H1 (cell line): ENCODE results near the gene ZNF770.

ENCODE experiments used
- BRCA1 ChIP-seq: IDR thresholded peaks from 2 replicates; pipeline ENCODE4 v1.6.1; 2012; ENCODE audit warnings: low read depth, low read length, improper control_type of control experiment
- CTCF ChIP-seq, 3 experiments: IDR thresholded peaks; 1 replicate in 2 of 3; 2 replicates in 1 of 3; pipeline versions ENCODE4 v1.5.1 to v1.6.1; 2011; ENCODE audit warnings: low read length in 3 of 3, mild to moderate bottlenecking in 3 of 3, inconsistent platforms in 2 of 3, low read depth in 1 of 3, moderate library complexity in 1 of 3; ENCODE audit not compliant: insufficient read depth in 1 of 3; ENCODE audit errors: control extremely low read depth in 1 of 3
- E2F6 ChIP-seq: IDR thresholded peaks from 2 replicates; pipeline ENCODE4 v1.6.1; 2012; ENCODE audit warnings: inconsistent platforms
- EZH2 ChIP-seq: fragments of 200-600 bp; sonication (generic); IDR thresholded peaks from 2 replicates; pipeline ENCODE4 v1.7.1; 2012; ENCODE audit warnings: low read depth, mild to moderate bottlenecking, moderate library complexity, low read length, inconsistent platforms; ENCODE audit not compliant: severe bottlenecking
- GABPA ChIP-seq: IDR thresholded peaks from 2 replicates; pipeline ENCODE4 v1.6.1; 2011; ENCODE audit warnings: mild to moderate bottlenecking, low read length, moderate library complexity, borderline replicate concordance; ENCODE audit not compliant: insufficient read depth
- JUND ChIP-seq: IDR thresholded peaks from 2 replicates; pipeline ENCODE4 v1.6.1; 2011; ENCODE audit warnings: mild to moderate bottlenecking, improper control_type of control experiment, low read length
- KDM5A ChIP-seq: fragments of 200-600 bp; IDR thresholded peaks from 2 replicates; pipeline ENCODE4 v1.7.1; 2012; ENCODE audit warnings: mild to moderate bottlenecking, low read length, inconsistent platforms, mixed read lengths
- MAFK ChIP-seq: IDR thresholded peaks from 2 replicates; pipeline ENCODE4 v1.6.1; 2012; ENCODE audit warnings: low read depth, mild to moderate bottlenecking, improper control_type of control experiment, low read length
- MAX ChIP-seq: IDR thresholded peaks from 2 replicates; pipeline ENCODE4 v1.6.1; 2012; ENCODE audit warnings: inconsistent platforms
- POLR2A ChIP-seq, 2 experiments: IDR thresholded peaks; 1 replicate in 1 of 2; 2 replicates in 1 of 2; pipeline ENCODE4 v1.6.1; 2011; ENCODE audit warnings: low read depth in 2 of 2, low read length in 2 of 2, mild to moderate bottlenecking in 2 of 2; ENCODE audit errors: control extremely low read depth in 1 of 2
- POLR2AphosphoS5 ChIP-seq: IDR thresholded peaks from 2 replicates; pipeline ENCODE4 v1.6.1; 2011; ENCODE audit warnings: low read depth, low read length
- TBP ChIP-seq: IDR thresholded peaks from 2 replicates; pipeline ENCODE4 v1.6.1; 2011; ENCODE audit warnings: low read depth, low read length, improper control_type of control experiment
- USF2 ChIP-seq: IDR thresholded peaks from 2 replicates; pipeline ENCODE4 v1.6.1; 2011; ENCODE audit warnings: low read length, improper control_type of control experiment
- YY1 ChIP-seq: IDR thresholded peaks from 2 replicates; pipeline ENCODE4 v1.6.1; 2011; ENCODE audit warnings: low read depth, mild to moderate bottlenecking, low read length

GRCh38 chr15:35007397-35007796, 19.3 kb upstream of the ZNF770 start:
- no peak for TF ChIP-seq CTCF (IDR thresholded peaks at IDR 0.05; ENCODE audit: control extremely low read depth in 1 of 3, insufficient read depth in 1 of 3, low read depth in 1 of 3, low read length in 3 of 3)
- TF ChIP-seq POLR2AphosphoS5: no peak
- no peak for TF ChIP-seq YY1
- TF ChIP-seq MAFK: no peak
- no peak for TF ChIP-seq BRCA1
- TF ChIP-seq JUND: no peak
- no peak for TF ChIP-seq MAX
- TF ChIP-seq GABPA: no peak
- TF ChIP-seq KDM5A: no peak
- no peak for TF ChIP-seq POLR2A (IDR thresholded peaks at IDR 0.05; ENCODE audit: control extremely low read depth in 1 of 2, low read depth in 2 of 2, low read length in 2 of 2)
- TF ChIP-seq USF2: no peak
- no peak for TF ChIP-seq EZH2
- no peak for TF ChIP-seq E2F6
- no peak for TF ChIP-seq TBP
